PC-3 (cell line): ENCODE results near the gene NPTX1. TPM values are rescaled to one million over a fixed set of nuclear protein-coding genes. Genes with fewer than 3 reads are reported as not detected.
A peak's percentile ranks its signal among the peaks of the same experiment; 100 is the strongest.

ENCODE experiments used
- ATAC-seq: fragments of 200-7000 bp; cut with Tn5 transposase; 2 replicates; pipeline ENCODE4 v1.9.1; 2020; ENCODE audit warnings: mild to moderate bottlenecking, moderate library complexity
- BruUV-seq: library from RNA; stranded (reverse); fragments of 400-500 nt; replicated peaks from 2 replicates; lab custom pipeline; 2021; lab: Mats Ljungman, UMichigan
- CTCF ChIA-PET: fragments of 300-600 bp; sonication (Branson Sonifier 250); formaldehyde crosslinking; loops from one replicate; lab custom pipeline; 2022; ENCODE audit warnings: antibody characterized with exemption; lab: Charles Lee
- POLR2A ChIA-PET: fragments of 300-600 bp; sonication (Branson Sonifier 250); formaldehyde crosslinking; loops from one replicate; lab custom pipeline; 2022; ENCODE audit warnings: antibody characterized with exemption; ENCODE audit not compliant: unreplicated experiment; lab: Charles Lee
- DNase-seq: peaks from one replicate; pipeline ENCODE4 v3.0.0-alpha.2; 2015
- H2AFZ ChIP-seq: fragments of 300-600 bp; sonication (generic); 2 replicates; pipeline ENCODE4 v1.6.0; 2016; ENCODE audit warnings: antibody characterized with exemption, low read length
- H3F3A ChIP-seq: fragments of 300-600 bp; sonication (generic); one replicate; pipeline ENCODE4 v1.6.0; 2017; ENCODE audit warnings: antibody characterized with exemption, low read length, control low read depth, mild to moderate bottlenecking; ENCODE audit not compliant: unreplicated experiment
- H3K27ac ChIP-seq: fragments of 300-600 bp; sonication (generic); 2 replicates; pipeline ENCODE4 v1.5.1; 2016; ENCODE audit warnings: mild to moderate bottlenecking, low read length
- H3K27me3 ChIP-seq: fragments of 300-600 bp; sonication (generic); 2 replicates; pipeline ENCODE4 v1.6.1; 2016; ENCODE audit warnings: low read length, mixed read lengths
- H3K36me3 ChIP-seq: fragments of 300-600 bp; sonication (generic); 2 replicates; pipeline ENCODE4 v1.6.1; 2016; ENCODE audit warnings: low read depth, mixed run types, low read length, mixed read lengths
- H3K4me1 ChIP-seq: fragments of 300-600 bp; sonication (generic); 2 replicates; pipeline ENCODE4 v1.5.1; 2016; ENCODE audit warnings: low read length; ENCODE audit not compliant: insufficient read depth
- H3K4me2 ChIP-seq: fragments of 300-600 bp; sonication (generic); 2 replicates; pipeline ENCODE4 v1.6.0; 2016; ENCODE audit warnings: low read length
- H3K4me3 ChIP-seq: fragments of 300-600 bp; sonication (generic); 2 replicates; pipeline ENCODE4 v1.5.1; 2016; ENCODE audit warnings: mild to moderate bottlenecking, low read length, mixed read lengths
- H3K79me2 ChIP-seq: fragments of 300-600 bp; sonication (generic); 2 replicates; pipeline ENCODE4 v1.6.1; 2017; ENCODE audit warnings: low read length, mixed read lengths
- H3K9ac ChIP-seq: fragments of 300-600 bp; sonication (generic); 2 replicates; pipeline ENCODE4 v1.6.0; 2016; ENCODE audit warnings: mild to moderate bottlenecking, low read length
- H3K9me2 ChIP-seq: fragments of 300-600 bp; sonication (generic); replicated peaks from 2 replicates; pipeline ENCODE4 v1.6.1; 2016; ENCODE audit warnings: mixed run types, low read length, mixed read lengths
- H3K9me3 ChIP-seq: fragments of 300-600 bp; sonication (generic); 2 replicates; pipeline ENCODE4 v1.6.1; 2016; ENCODE audit warnings: low read length, mixed read lengths
- H4K20me1 ChIP-seq: fragments of 300-600 bp; sonication (generic); 2 replicates; pipeline ENCODE4 v1.6.1; 2016; ENCODE audit warnings: low read length, mixed read lengths
- CTCF ChIP-seq: fragments of 300-600 bp; sonication (generic); conservative IDR thresholded peaks from 2 replicates; pipeline ENCODE4 v1.5.1; 2017; ENCODE audit warnings: antibody characterized with exemption, low read depth, mild to moderate bottlenecking, low read length
- EZH2 ChIP-seq: fragments of 300-600 bp; sonication (generic); IDR thresholded peaks from one replicate; pipeline ENCODE4 v1.6.1; 2017; ENCODE audit warnings: antibody characterized with exemption, mild to moderate bottlenecking, low read length; ENCODE audit not compliant: unreplicated experiment
- EZH2phosphoT487 ChIP-seq: fragments of 300-600 bp; sonication (generic); IDR thresholded peaks from 2 replicates; pipeline ENCODE4 v1.6.1; 2018; ENCODE audit warnings: mild to moderate bottlenecking, antibody characterized with exemption, low read length, borderline replicate concordance
- intact Hi-C: fragments of 100-400 bp; cut with micrococcal nuclease; formaldehyde crosslinking; loops from 2 replicates; pipeline ENCODE4 v1.9.0; 2023
- total RNA-seq: library from RNA; depleted of rRNA; stranded (reverse); fragments of >200 nt; gene quantifications from 2 replicates; pipeline ENCODE4 v1.2.3, GENCODE V29; 2014

The NPTX1 gene
- total RNA-seq, 1 experiment from 2014 or later: 0.55 TPM

GRCh38 chr17:80492343-80493136 lies 16.1 kb upstream of the NPTX1 start:
- H3K4me1 ChIP-seq: no peaks in the 10 kb centered on the region
- no peak overlapping the region for H3K4me3 ChIP-seq
- H3K9me2 ChIP-seq: no peaks in the 10 kb centered on the region
- BruUV-seq: no TSS peak
- H3K9ac ChIP-seq: no peak overlapping the region
- H3F3A ChIP-seq: no peaks in the 10 kb centered on the region
- no peaks in the 10 kb centered on the region for H3K9me3 ChIP-seq
- H2AFZ ChIP-seq: no peak overlapping the region
- H3K27me3 ChIP-seq: peaks cover 2% of the 10 kb centered on the region; the same call in 1 of the 2 replicates
- no peaks in the 10 kb centered on the region for H3K79me2 ChIP-seq
- 0 out of 2 replicates have a peak overlapping the region, but pooled peaks have one; percentile 8 for H3K4me2 ChIP-seq
- CTCF ChIA-PET: no interaction called here
- DNase-seq: no peak
- POLR2A ChIA-PET: no interaction called here
- intact Hi-C loops: no loop called here
- H3K27ac ChIP-seq: no peak overlapping the region
- ATAC-seq: peak; percentile 11; the same call in 1 of the 2 replicates
- no peaks in the 10 kb centered on the region for H4K20me1 ChIP-seq
- no peak for TF ChIP-seq EZH2
- no peak for TF ChIP-seq EZH2phosphoT487
- no peak for TF ChIP-seq CTCF
- H3K36me3 ChIP-seq: no peaks in the 10 kb centered on the region

- Histone ChIP-seq H3K9me2 (no peaks in the 10 kb centered on the region), H4K20me1 (no peaks in the 10 kb centered on the region), H3K27ac (no peak overlapping the region), H3K9me3 (no peaks in the 10 kb centered on the region), H3K4me2 (no peak overlapping the region), H3K4me1 (no peaks in the 10 kb centered on the region), H3K9ac (no peak overlapping the region), H2AFZ (no peak overlapping the region), H3K4me3 (no peak overlapping the region), H3F3A (no peaks in the 10 kb centered on the region), H3K79me2 (no peaks in the 10 kb centered on the region), H3K27me3 (peaks cover 10% of the 10 kb centered on the region; the same call in 1 of the 2 replicates), H3K36me3 (no peaks in the 10 kb centered on the region)
- TF ChIP-seq CTCF: no peak
- no peak for TF ChIP-seq EZH2phosphoT487
- TF ChIP-seq EZH2: no peak
- intact Hi-C loops: no loop called here
- no TSS peak for BruUV-seq
- ATAC-seq (no peak), DNase-seq (no peak)
- CTCF ChIA-PET: no interaction called here
- POLR2A ChIA-PET: no interaction called here
Observed at GRCh38 chr17:80491478-80492342, 15.3 kb upstream of the NPTX1 start.
